ENCODE measurements around the gene DAAM1. TPM values are rescaled to one million over a fixed set of nuclear protein-coding genes. Genes with fewer than 3 reads are reported as not detected.

DAAM1 gene
- total and polyA plus RNA-seq, 2 donors from 2014 or later = 5.3 to 47.8 TPM

DNA sequence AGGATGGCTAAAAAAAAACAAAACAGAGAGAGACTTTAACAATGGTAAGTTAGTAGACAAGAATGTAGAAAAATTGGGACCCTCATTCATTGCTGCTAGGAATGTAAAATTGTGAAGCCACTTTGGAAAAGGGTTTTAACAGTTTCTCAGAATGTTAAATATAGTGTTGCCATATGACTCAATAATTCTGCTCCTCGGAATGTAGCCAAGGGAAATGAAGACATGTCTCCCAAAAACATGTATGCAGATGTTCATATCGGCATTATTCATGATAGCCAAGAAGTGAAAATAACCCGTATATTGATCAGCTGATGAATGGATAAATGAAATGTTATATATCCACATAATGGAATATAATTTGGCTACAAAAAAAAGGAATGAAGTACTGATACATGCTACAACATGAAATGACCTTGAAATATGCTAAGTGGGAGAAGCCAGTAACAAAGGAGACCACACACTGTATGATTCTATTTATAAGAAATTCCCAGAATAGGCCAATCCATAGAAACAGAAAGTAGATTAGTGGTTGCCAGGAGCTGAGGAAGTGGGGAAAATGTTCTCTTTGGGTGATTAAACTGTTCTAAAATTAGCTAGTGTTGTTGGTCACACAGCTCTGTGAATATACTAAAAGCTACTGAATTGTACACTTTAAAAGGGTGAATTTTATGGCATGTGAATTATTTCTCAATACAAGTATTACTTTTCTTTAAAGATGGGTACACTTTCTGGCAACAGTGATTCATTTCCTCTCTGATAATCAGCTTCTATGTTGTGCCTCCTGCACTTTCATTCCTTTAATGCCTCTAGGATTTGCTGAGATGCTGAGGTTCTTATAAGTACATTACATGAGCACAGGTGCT lies 132.5 kb downstream of the DAAM1 start:
- peaks cover 0 to 6% (median 2%) of the 10 kb centered on the region in 3 donors for H3K36me3 ChIP-seq (ENCODE audit: control insufficient read depth in 2 of 3, insufficient read depth in 3 of 3, low read length in 3 of 3)
- H3K4me1 ChIP-seq (ENCODE audit: control insufficient read depth in 2 of 3, insufficient read depth in 2 of 3, low read depth in 1 of 3, low read length in 3 of 3) = peaks cover 0 to 32% (median 18%) of the 10 kb centered on the region in 3 donors
- no peaks in the 10 kb centered on the region for H3K9me3 ChIP-seq (ENCODE audit: control insufficient read depth in 2 of 3, insufficient read depth in 1 of 3, low read length in 3 of 3)
- DNase-seq = peak in 2 of 5 donors; percentile 40 to 75
- H3K27ac ChIP-seq (ENCODE audit: low read depth in 2 of 2, low read length in 2 of 2) = peak overlapping the region; percentile 44 to 76
- TF ChIP-seq, protein P1, sequence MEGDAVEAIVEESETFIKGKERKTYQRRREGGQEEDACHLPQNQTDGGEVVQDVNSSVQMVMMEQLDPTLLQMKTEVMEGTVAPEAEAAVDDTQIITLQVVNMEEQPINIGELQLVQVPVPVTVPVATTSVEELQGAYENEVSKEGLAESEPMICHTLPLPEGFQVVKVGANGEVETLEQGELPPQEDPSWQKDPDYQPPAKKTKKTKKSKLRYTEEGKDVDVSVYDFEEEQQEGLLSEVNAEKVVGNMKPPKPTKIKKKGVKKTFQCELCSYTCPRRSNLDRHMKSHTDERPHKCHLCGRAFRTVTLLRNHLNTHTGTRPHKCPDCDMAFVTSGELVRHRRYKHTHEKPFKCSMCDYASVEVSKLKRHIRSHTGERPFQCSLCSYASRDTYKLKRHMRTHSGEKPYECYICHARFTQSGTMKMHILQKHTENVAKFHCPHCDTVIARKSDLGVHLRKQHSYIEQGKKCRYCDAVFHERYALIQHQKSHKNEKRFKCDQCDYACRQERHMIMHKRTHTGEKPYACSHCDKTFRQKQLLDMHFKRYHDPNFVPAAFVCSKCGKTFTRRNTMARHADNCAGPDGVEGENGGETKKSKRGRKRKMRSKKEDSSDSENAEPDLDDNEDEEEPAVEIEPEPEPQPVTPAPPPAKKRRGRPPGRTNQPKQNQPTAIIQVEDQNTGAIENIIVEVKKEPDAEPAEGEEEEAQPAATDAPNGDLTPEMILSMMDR (IDR thresholded peaks at IDR 0.05; ENCODE audit: borderline replicate concordance, extremely low read depth, insufficient read depth) = no peak
- no peaks in the 10 kb centered on the region for H3K27me3 ChIP-seq (ENCODE audit: control insufficient read depth, insufficient read depth, low read length)
- H3K9ac ChIP-seq (ENCODE audit: low read length in 3 of 3) = no peak overlapping the region
- intact Hi-C loops (cut with DNase I) = no loop called here
- H3K4me3 ChIP-seq (ENCODE audit: low read length in 3 of 3) = no peak overlapping the region
- FAIRE-seq = no peak

DNA sequence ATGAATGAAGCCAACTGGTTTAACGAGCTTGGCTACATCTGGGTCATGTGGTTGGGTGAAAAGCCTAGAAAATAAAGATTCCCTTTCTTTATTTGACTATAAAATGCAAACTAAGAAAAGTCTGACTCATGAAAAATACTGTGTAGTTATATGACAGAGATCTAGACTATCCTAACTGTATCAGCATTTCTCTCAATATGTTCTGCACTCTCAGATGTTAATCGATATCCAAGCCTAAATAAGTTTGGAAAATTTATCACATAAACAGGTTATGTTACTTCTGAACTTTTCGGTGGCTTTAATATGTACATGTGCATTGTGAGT lies 133.1 kb downstream of the DAAM1 start:
- peaks cover 0 to 32% (median 18%) of the 10 kb centered on the region in 3 donors for H3K4me1 ChIP-seq (ENCODE audit: control insufficient read depth in 2 of 3, insufficient read depth in 2 of 3, low read depth in 1 of 3, low read length in 3 of 3)
- TF ChIP-seq, protein P1 (IDR thresholded peaks at IDR 0.05; ENCODE audit: borderline replicate concordance, extremely low read depth, insufficient read depth) = no peak
- intact Hi-C loops (cut with DNase I) = no loop called here
- DNase-seq = peak in 2 of 5 donors; percentile 60 to 61
- peak overlapping the region; percentile 22 to 76 for H3K27ac ChIP-seq (ENCODE audit: low read depth in 2 of 2, low read length in 2 of 2)
- no peaks in the 10 kb centered on the region for H3K9me3 ChIP-seq (ENCODE audit: control insufficient read depth in 2 of 3, insufficient read depth in 1 of 3, low read length in 3 of 3)
- no peak overlapping the region for H3K9ac ChIP-seq (ENCODE audit: low read length in 3 of 3)
- no peak overlapping the region for H3K4me3 ChIP-seq (ENCODE audit: low read length in 3 of 3)
- no peak for FAIRE-seq
- peaks cover 0 to 11% (median 3%) of the 10 kb centered on the region in 3 donors for H3K36me3 ChIP-seq (ENCODE audit: control insufficient read depth in 2 of 3, insufficient read depth in 3 of 3, low read length in 3 of 3)
- no peaks in the 10 kb centered on the region for H3K27me3 ChIP-seq (ENCODE audit: control insufficient read depth, insufficient read depth, low read length)

DNA sequence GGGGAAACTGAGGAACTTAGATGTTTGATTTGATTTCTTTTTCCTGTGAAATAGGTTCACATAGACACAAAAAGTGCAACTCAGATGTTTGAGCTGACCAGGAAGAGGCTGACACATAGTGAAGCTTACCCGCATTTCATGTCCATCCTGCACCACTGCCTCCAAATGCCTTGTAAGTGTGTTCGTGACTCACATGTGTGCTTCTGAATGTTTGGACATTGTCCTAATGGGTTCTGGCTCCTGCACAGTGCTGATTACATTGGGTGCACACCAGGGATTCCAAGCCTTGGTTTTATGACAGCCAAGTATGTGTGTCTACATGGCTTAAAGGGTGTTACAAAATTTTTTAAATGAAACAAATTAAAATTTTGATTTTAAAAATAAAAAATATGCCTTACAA lies 137.4 kb downstream of the DAAM1 start:
- TF ChIP-seq, protein P1 (IDR thresholded peaks at IDR 0.05; ENCODE audit: borderline replicate concordance, extremely low read depth, insufficient read depth) = no peak
- no peak overlapping the region for H3K27ac ChIP-seq (ENCODE audit: low read depth in 2 of 2, low read length in 2 of 2)
- H3K27me3 ChIP-seq (ENCODE audit: control insufficient read depth, insufficient read depth, low read length) = no peaks in the 10 kb centered on the region
- DNase-seq (no peak), FAIRE-seq (no peak)
- peaks cover 0 to 8% (median 3%) of the 10 kb centered on the region in 3 donors for H3K4me1 ChIP-seq (ENCODE audit: control insufficient read depth in 2 of 3, insufficient read depth in 2 of 3, low read depth in 1 of 3, low read length in 3 of 3)
- no peak overlapping the region for H3K9ac ChIP-seq (ENCODE audit: low read length in 3 of 3)
- peaks cover 0 to 32% (median 4%) of the 10 kb centered on the region in 3 donors for H3K36me3 ChIP-seq (ENCODE audit: control insufficient read depth in 2 of 3, insufficient read depth in 3 of 3, low read length in 3 of 3)
- H3K9me3 ChIP-seq (ENCODE audit: control insufficient read depth in 2 of 3, insufficient read depth in 1 of 3, low read length in 3 of 3) = no peaks in the 10 kb centered on the region
- H3K4me3 ChIP-seq (ENCODE audit: low read length in 3 of 3) = no peak overlapping the region
- intact Hi-C loops (cut with DNase I) = no loop called here
